ENCODE measurements around the gene RXFP2.

Gene RXFP2, protein sequence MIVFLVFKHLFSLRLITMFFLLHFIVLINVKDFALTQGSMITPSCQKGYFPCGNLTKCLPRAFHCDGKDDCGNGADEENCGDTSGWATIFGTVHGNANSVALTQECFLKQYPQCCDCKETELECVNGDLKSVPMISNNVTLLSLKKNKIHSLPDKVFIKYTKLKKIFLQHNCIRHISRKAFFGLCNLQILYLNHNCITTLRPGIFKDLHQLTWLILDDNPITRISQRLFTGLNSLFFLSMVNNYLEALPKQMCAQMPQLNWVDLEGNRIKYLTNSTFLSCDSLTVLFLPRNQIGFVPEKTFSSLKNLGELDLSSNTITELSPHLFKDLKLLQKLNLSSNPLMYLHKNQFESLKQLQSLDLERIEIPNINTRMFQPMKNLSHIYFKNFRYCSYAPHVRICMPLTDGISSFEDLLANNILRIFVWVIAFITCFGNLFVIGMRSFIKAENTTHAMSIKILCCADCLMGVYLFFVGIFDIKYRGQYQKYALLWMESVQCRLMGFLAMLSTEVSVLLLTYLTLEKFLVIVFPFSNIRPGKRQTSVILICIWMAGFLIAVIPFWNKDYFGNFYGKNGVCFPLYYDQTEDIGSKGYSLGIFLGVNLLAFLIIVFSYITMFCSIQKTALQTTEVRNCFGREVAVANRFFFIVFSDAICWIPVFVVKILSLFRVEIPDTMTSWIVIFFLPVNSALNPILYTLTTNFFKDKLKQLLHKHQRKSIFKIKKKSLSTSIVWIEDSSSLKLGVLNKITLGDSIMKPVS

GRCh38 chr13:31739226-31739625, at the start of gene RXFP2:
Gene RXFP2, plus strand, starts transcription at chr13:31739526. Its CDS starts 87 bp downstream, at chr13:31739613.
- DNase-seq (ENCODE audit: low read depth in 2 of 2) = no peak

- DNase-seq (ENCODE audit: low read depth in 2 of 2) = no peak
These were observed 42.0 kb upstream of the RXFP2 start for GRCh38 chr13:31697290-31697689.

DNA sequence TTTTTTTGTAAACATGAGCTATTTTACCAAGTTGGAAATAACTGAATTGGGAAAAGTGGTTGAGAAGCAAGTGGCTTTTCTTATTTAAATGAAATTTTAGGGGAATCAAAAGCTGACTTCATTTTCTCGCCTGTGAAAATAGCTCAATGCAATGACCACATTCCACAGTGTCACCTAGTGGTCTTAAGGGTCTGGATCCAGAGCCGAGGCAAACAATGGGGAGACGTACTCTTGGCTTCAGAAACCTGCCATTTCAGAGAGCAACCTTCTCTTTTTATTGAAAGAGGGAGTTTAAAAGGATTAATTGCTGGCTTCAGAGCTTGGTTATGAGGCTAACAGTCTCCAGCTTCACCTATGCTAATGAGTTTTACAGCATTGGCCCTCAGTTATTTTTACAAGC, 39.7 kb upstream of the RXFP2 start:
- no peak for DNase-seq (ENCODE audit: low read depth in 2 of 2)

- DNase-seq (ENCODE audit: low read depth in 2 of 2) = no peak
These were observed 35.5 kb upstream of the RXFP2 start for GRCh38 chr13:31703780-31704179.

GRCh38 chr13:31706105-31706504, 33.2 kb upstream of the RXFP2 start:
- DNase-seq (ENCODE audit: low read depth in 2 of 2) = no peak

DNA sequence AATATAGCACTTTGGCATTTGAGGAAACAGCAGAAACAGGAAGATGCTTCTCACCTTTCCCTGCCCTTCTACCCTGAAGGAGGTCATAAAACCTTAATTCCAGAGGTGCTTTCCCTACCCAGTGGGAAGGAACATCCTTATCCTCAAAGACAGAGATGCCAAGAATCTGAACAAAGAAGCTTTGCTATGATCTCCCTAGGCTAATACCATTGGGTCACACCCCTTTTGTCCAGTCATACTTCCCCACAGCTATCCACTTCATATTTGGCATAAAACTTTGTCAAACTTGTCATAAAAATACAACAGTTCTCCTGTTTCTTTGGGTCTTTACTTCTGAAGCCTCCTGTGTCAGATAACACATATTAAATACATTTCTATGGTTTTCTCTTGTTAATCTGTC, 21.7 kb upstream of the RXFP2 start:
- no peak for DNase-seq (ENCODE audit: low read depth in 2 of 2)

- no peak for DNase-seq (ENCODE audit: low read depth in 2 of 2)
These were observed 20.1 kb upstream of the RXFP2 start for GRCh38 chr13:31719214-31719613.

DNA sequence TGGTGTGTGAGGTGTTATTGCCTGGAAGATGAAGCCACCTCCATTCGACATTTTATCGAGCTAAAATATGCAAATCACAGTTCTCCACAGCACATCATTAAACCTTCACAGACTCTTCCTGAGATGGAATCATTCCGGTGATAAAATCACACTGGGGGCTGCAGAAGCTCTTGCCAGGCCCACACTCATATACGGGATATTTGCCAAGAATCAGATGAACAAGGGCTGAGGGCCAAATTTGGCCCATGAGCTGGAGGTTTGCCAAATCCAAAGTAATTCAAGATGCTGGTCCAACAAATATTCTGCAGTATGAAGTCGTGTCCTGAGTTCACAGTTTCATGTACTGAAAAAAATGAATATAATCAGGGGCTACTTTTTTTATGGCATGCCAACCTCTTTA, 16.7 kb upstream of the RXFP2 start:
- no peak for DNase-seq (ENCODE audit: low read depth in 2 of 2)

DNA sequence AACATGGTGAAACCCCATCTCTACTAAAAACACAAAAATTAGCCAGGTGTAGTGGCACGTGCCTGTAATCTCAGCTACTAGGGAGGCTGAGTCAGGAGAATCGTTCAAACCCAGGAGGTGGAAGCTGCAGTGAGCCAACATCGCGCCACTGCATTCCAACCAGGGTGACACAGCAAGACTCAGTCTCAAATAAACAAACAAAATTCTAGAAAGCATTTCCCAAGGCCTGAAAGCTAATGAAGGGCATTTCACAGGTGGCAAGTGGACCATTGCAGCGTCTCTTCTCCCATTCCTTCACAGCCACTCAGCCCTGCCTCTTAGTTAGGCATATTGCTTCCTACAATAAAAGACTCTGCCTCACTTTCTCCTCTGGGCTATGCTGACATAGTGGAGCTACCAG, 13.5 kb upstream of the RXFP2 start:
- DNase-seq (ENCODE audit: low read depth in 2 of 2) = no peak

- no peak for DNase-seq (ENCODE audit: low read depth in 2 of 2)
These were observed 7.4 kb upstream of the RXFP2 start for GRCh38 chr13:31731921-31732320.

DNA sequence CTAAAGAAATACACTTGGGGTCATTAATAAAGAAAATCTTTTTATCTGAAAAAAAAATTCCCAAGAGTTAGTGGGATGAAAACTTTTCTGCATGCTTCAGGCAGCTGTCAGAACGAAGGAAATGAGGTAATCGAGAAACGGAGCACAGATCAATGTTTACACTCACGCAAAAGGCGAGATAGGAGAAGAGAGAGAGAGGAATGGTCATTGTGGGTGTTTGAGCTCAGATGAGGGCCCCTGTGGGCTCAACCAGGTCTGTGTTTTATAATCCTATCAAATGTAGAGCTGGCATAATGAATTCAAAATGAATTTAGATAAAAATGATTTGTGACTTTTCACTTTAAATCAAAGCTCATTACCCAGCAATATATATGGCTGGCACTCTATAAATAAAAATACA, 6.3 kb upstream of the RXFP2 start:
- DNase-seq (ENCODE audit: low read depth in 2 of 2) = no peak

DNA sequence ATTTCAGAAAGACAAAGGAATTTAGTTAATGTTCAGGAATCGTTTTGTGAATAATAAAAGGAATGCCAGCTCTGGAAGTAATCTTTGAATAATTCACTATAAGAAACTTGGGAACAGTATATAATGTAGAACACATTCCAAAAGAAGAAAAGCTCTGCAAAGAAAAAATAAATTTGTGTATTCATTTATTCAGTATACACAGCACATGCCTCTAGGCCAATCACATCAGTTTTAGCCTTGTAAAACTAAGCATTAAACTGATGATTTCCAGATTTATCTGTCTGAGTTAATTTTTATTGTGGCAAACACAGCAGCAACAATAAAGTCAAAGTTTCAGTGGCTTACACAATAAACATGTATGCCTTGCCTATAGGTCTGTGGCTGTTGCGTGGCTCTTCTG, 5.7 kb upstream of the RXFP2 start:
- DNase-seq (ENCODE audit: low read depth in 2 of 2) = no peak

- peak; percentile 16 to 42 for DNase-seq (ENCODE audit: low read depth in 2 of 2)
These were observed 2.9 kb downstream of the RXFP2 start for GRCh38 chr13:31742097-31742734.

DNA sequence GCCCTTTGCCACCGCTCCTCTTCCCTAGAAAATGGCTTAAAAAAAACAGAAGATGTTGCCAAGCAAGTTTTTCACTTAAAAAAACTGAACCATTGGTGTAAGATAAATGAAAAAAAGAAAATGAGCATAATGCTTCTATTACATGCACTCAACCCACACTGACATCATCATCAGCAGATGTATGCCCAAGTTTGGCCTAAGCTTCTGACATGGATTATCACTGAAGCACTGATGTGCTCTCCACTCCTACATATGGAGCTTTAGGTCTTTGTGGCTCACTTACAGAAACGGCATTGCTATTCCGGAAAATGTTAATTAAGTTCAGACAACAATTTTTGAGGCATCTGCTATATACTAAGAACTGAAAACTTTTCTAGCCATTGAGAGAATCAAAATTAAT, 8.0 kb downstream of the RXFP2 start:
- DNase-seq (ENCODE audit: low read depth in 2 of 2) = no peak

GRCh38 chr13:31747966-31748365, 8.6 kb downstream of the RXFP2 start:
- no peak for DNase-seq (ENCODE audit: low read depth in 2 of 2)

- DNase-seq (ENCODE audit: low read depth in 2 of 2) = no peak
These were observed 10.6 kb downstream of the RXFP2 start for GRCh38 chr13:31749929-31750328.

- DNase-seq (ENCODE audit: low read depth in 2 of 2) = no peak
These were observed 15.9 kb downstream of the RXFP2 start for GRCh38 chr13:31755211-31755610.

- no peak for DNase-seq (ENCODE audit: low read depth in 2 of 2)
These were observed 16.5 kb downstream of the RXFP2 start for GRCh38 chr13:31755803-31756212.

GRCh38 chr13:31756346-31756745, 17.0 kb downstream of the RXFP2 start:
- no peak for DNase-seq (ENCODE audit: low read depth in 2 of 2)

DNA sequence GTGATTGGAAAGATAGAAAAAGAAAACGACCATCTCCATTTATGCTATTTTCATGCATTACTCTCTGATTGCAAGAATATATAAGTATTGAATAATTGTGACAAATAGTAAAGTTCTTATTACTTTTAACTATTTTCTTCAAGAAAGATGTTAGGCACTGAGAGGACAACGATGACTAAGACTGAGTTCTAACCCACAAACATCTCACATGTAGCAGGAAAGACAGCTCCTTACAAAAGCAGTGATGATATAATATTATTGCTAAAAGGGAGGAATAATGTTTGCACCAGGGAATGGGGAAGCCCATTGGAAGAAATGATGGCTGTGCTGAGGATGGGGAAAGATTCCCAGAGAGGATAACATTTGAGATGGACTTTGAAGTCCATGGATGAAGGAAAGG, 22.6 kb downstream of the RXFP2 start:
- DNase-seq (ENCODE audit: low read depth in 2 of 2) = no peak

GRCh38 chr13:31764556-31764955, 25.2 kb downstream of the RXFP2 start:
- DNase-seq (ENCODE audit: low read depth in 2 of 2) = no peak

DNA sequence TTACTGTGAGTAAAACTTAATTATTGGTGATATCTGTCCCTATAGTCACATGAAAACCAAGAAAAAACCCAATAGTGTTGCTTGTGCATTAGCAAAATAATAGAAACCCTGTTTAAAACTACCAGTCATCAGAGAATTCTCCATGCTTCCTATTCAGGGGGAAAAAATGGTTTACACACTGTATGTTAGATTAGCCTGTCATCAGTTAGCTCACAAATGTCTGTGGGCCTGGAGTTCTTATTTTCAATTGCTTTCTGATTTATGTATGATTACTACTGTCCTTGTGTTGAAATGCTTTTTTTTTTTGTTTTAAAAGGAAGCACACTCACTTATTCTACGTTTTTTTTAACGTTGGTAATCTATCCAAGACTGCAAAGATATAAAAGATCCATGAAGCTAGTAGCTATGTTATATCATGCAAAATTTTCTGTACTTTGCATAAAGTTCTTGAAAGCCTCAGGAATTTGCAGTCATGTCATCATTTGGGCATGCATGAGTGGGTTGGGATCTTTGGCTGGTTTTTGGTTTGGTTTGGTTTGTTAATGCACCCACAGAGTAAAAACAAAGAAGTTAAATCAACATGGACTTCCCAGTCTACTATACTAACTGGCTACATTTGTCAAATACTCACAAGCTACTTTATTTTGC, 25.9 kb downstream of the RXFP2 start:
- no peak for DNase-seq (ENCODE audit: low read depth in 2 of 2)
